GM19238 (cell line): Measurements from ENCODE around the gene MCC.

ENCODE experiments used
- DNase-seq: peaks from one replicate; pipeline ENCODE4 v3.0.0; 2011; ENCODE audit warnings: low spot score; ENCODE audit not compliant: insufficient read length

The MCC gene

DNA sequence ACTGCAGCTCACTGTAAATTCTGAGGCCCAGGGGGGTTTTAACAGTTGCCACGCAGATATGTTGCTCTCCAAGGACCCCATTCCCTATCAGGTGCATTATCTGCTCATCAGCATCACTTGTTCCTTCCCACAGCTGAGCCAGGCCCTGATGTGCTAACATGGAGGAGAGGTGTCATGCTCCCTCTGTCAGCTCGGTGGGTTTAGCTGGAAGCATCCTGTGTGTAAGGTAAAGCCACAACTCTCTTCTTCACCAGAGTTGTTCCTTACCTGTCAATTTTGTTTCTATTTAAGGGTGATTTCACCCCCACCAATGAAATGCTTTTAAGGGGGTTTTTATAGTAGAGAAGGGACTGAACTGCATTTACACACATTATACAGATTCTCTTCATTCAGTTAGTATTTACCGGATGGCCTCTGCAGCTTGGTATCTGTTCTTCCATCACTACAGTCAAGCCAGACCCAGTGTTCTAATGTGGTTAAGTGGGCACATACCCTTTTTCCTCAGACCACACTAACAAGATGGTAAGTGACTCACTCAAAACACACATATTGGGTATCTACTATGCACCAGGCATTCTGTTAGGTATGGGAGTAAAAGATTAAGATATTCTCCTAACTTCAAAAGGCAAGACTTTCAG, 306.3 kb downstream of the MCC start:
- DNase-seq: no peak

DNA sequence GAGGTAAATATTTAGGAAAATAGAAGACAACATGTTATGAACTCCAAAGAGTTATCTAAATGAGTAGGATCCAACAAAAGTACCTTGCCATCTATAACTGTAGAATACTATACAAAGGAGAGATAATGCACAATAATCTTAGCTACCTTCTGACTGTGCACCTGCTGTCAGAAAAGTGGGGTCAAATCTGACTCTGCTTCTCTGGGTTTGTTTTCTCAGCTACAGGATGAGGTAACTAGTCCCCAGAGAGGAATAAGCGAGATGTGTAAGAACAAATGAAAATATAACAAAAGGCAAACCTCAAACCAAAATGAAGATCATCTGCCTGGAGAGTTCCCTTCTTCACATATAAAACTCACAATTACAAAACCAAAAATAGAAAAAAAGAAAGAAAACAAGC, 306.8 kb downstream of the MCC start:
- DNase-seq: no peak

DNA sequence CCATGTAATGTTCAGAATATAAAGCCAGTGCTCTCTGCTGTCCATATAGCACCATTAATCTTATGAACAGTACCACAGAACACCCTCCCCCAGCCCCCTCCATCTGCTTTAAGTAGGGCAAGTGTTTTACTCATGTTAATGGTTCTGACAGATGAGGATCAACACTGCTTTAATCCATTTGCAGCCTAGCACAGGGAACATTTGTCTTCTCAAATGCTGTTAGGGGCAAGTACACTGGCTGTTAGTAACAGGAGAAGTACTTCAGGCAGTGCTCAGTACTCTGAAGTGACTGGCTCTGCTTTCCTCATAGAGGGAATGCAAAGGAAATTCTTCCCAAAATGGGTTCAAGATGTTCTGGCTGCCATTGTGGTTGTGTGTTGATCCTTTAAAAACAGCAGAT, 309.1 kb downstream of the MCC start:
- no peak for DNase-seq

DNA sequence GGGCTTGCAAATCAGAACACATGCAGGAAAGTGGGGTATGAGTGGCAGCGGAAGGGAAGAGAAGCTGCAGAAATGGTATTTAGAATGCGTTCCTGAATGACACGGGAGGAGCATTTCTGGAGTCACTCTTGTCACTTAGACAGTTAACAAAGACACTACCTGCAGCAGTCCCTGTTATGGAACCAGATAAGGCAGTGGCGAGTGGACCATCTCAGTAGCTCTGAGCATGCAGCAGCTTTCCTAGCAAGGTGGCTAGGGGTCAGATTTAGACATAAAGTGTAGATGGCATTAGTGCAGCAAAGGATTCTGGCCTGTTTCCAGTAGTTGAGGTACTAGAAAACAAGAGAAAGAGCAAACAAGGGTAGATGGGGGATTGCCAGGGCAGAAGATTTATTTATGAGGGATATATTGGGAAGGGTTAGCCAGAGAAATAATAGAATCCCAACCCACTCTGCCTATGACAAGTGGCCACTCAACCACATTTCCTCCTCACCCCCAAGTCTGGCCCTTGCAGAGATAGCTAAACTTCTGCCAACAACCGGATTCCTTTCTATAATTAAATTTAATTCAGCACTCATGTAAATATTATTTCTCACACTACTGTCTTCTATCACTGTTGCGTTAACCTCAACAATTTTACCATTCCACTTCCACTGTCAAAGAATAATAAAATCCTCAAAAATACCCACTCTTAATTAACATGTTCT, 310.0 kb downstream of the MCC start:
- DNase-seq: no peak

DNA sequence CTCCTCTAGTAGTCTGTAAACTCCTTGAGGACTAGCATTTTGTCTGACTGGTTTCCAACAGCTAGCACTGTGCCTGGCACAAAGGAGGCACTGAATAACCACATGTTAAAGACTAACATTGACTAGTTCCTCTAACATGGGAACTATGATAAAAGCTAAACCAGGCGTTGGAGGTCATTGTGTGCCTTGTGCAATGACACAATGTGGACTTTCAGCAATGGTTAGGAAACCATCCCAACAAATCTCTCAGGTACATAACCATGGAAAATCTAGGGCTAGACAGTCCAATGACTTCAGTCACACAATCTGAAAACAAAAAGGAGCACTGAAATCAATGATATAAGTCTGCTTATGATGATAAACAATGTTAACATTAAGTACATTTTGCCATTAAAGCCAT, 311.0 kb downstream of the MCC start:
- DNase-seq: no peak

DNA sequence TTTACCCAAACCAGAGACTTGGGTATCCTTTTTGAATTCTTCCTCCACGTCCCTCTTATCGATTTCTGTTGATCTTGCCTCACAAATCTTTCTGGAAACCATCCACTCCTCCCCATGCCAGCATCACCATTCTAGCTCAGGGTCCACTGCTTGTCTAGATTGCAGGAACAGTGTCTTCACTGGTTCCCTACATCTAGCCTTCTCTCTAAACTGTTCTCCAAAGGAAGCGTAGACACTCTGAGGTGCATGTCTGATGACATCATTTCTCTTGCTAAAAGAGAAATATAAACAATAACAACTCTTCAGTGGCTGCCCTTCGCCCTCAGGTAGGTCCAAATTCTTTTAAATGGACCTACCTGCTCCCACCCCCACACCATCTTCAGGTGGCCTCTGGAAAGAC, 311.5 kb downstream of the MCC start:
- DNase-seq: no peak

DNA sequence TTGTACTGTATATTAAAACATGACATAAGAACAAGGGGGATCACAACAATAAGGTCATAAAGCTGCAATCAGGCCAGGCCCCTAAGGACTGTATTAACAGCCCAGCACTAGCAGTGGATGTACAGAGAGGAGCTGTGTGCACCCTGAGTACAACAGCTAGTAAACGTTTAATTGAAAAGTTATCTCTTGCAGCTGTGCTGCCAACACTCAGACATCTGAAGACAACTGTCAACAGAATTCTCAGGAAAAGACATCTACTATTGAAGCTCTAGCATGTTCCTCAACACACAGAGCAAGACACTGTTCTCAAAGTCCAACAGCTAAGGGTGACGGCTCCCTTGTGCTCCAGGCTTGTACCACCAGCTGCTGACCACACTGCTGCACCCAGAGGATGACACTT, 312.1 kb downstream of the MCC start:
- no peak for DNase-seq

DNA sequence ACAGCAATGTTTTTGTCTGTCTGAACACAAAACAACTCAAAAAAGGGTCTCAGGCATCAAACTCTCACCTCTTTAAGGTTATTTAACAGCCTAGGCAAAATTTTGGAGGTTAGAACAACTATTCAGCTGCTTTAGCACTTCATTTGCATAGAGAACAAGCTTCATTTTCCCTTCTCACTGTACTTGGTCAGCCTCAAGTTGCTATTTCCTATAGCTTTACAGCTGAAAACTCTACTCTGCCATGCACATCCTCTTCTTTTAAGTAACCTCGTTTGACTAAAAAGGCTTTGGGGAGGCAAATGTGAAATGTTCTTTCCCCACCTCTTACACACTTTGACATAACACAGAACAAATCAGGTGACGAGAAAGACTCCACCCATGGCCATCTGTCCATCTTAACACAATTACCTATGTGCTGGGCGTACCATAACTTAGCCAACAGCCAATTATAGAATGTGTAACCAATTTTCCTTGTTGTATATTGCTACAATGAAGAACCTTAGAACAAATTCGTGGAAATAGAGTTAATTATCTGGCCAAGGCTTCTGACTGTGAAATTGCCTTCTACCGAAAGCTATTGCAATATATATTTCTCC, 315.9 kb downstream of the MCC start:
- DNase-seq: no peak

DNA sequence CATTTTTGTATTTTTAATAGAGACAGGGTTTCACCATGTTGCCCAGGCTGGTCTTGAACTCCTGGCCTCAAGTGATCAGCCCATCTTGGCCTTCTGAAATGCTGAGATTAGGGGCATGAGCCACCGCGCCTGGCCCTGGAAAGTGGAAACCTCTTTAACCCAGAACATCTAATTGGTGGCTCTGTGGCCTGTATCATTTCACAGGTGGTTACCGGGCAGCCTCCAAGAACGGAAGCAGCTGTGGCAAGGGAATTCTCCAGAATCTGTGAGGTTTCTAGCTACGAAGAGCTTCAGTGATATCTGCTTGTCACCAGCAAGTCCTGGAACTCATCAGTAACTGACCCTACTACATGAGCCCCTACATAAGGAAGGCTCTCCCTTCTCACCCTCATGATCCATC, 316.7 kb downstream of the MCC start:
- DNase-seq: no peak

DNA sequence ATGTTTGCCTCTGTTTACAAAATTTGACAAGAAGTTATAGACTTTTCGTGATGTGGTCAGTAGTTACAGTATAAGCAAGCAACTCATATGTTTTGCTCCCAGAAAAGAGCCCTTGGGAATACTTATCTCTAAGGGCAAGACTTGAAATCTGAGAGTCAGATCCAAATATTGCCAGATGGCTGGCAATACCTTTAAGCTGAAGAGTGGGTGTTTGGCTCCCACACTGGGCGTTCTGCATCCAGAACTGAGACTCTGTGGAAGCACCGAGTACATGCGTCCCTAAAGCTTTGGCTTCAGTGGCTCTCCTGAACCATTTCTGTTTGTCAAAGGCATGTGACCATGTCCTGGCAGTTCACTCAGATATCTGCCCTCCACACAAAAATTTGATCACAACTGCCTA, 317.5 kb downstream of the MCC start:
- no peak for DNase-seq

DNA sequence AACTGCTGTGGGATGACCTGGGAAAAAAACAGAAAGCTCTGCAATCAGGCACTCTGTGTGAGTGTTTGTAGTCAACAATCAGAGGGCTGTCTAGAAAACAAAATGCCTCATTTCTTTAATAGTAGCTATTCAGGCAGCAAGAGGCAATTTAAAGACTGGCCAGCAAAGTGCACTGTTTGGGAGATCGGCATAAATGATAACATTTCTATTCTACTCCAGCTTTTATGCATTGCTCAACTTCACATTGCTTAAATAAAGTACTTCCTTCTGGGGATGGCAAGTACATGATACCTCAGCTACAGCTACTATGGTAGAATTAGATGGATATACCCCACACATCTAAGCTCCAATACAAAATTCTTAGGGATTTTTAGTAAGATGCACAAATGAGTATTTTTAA, 318.5 kb downstream of the MCC start:
- no peak for DNase-seq

DNA sequence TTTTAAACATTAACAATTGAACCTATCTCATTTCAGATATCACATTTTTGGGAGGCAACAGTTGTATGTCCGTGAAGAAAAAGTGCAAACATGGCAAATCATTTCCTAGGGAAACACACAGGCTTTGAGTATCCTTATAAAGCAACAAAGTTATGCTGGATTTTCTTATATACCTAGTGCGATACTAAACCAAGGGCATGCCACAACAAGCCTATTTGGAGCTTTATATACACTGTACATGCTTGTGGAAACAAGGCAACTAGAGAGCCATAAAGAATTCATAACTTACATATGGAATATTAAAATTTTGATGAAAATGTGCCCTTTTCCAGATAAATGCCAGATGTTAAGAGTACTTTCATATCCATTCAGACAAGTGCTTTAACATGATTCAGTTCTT, 320.3 kb downstream of the MCC start:
- no peak for DNase-seq

DNA sequence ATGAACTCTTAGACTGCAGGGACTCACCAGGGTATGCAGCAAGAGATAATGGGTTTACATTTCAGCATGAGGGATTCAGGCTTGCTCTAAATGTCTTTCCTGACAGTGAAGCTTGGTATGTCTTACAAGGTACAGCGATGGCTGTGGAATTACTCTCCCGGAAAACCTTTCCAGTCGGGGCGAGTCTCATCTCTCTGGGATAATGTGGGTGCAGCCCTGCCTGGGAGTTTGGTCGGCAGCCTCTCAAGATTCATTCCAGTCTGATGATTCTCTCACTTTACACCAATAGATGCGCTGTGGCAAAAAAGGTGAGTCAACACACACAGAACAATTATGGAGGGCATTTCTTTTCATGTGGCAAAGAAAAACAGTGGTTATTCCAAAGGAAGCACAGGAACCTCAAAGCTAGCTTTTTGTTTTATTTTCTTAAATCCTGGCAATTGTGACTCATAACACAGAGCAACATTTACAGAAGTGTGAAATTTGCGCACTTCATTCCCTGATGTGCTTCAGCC, 321.3 kb downstream of the MCC start:
- DNase-seq: no peak

DNA sequence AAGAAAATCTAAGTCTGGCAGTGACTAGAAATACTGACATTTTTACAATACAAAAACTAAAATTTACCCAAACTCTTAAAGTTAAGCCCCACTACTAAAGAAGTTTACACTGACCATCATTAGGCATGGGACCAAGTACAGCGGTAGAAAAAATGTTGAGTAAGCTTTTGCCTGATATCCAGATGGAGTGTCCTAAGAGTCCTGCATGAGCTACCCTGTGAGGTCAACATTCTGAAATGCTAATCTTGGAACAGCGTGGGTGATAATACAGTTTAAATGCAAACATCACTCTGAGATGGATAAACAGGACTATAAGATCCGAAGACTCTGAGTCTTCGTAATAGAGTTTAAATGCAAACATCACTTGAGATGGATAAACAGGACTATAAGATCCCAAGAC, 322.0 kb downstream of the MCC start:
- no peak for DNase-seq

DNA sequence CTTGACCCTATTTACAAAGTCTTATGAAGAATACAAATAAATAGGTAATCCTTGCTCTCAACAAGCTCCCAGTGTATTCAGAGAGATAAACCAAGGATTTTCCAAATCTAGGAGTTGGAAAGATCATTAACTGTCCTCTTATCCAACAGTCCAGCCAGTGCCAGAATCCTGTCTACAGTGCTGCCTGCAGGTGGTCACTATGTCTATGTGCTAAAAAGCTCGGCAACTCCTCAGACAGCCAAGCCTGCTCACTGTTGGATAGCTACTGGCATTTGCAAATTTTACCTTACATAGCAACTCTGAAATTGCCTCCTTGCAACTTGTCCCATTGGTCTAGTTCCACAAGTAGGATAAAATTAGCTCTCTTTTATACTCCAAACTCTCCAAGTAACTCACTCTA, 324.2 kb downstream of the MCC start:
- DNase-seq: no peak

DNA sequence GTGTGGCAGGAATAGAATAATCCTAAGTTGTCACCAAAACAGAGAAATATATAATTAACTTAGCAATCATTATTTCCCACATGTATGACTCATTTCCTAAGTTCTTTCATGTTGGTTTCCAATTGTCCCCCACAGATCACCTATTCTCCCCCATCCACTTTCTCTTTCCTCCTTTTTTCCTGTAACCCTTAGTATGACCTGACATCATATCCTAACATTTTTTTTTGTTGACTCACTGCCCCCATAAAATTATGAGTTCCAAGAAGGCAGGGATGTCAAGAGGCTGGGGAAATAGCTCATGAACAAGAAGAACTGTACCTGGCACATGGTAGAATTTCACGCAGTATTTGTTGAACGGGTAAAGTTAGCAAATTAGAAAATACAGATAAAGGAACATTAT, 324.9 kb downstream of the MCC start:
- no peak for DNase-seq

DNA sequence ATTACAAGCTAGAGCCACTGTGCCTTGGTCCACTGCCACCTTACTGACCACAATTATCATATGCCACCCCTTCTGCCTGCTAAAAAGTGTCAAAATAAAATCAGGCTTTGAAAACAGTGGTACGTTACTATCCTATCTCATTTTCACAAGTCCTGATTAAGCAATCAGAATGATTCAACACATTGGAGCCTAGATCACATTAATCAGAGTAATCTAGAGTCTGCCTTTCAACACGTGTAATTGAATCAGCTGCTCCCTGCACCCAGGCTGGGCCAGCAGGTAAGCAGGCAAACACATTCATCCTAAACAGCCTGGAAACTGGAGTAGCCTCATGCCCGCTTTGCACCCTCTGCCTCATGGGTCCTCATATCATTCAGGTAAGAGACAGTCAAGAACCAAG, 325.5 kb downstream of the MCC start:
- DNase-seq: no peak

DNA sequence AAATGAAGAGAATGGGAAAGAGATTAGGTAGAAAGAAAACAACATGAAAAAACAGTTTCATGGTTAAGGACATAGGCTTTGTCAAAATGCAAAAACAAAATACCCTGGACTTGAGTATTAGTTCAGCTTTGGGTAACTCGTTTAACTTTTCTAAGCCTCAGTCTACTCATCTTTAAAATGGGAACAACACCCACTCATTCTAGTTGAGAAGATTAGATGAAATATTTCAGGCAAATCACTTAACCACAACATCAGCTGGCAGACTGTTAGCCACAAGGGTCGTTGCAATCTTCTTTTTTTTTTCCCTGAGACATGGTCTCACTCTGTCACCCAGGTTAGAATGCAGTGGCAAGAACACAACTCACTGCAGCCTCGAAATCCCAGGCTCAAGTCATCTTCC, 326.0 kb downstream of the MCC start:
- DNase-seq: no peak

DNA sequence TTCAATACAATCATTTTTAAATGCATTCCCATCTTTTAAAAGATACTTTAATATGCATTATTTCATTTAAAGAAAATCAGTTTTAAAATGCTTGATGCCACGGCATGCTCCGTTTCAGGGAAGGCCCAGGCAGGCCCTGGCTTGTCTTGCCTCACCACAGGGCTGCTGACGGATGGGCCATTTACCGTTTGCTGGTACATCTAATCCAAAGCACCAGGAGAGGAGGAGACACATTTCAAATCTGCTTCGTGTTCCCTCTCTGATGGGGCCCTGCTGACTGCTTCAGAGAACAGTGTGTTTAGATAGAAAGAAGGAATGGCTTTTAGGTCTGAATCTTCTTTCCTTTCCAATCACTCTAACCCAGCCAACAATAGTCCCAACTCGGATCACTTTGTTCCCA, 326.4 kb downstream of the MCC start:
- no peak for DNase-seq

DNA sequence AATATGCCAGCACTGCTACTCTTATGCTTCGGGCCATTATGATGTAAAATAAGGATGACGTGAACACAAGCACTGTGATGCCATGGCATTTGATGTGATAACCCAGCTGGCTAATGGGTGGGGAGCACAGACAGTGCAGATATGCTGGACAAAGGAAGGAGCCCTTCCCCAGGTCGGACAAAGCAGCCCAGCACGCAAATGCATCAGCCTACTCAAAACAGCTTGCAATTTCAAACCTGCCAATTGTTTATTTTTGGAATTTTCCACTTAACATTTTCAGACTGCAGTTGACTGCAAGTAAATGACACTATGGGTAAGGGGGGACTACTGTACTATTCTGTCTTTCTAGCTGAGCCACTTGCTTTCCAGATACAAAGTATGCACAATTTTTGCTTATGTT, 330.4 kb downstream of the MCC start:
- DNase-seq: no peak

DNA sequence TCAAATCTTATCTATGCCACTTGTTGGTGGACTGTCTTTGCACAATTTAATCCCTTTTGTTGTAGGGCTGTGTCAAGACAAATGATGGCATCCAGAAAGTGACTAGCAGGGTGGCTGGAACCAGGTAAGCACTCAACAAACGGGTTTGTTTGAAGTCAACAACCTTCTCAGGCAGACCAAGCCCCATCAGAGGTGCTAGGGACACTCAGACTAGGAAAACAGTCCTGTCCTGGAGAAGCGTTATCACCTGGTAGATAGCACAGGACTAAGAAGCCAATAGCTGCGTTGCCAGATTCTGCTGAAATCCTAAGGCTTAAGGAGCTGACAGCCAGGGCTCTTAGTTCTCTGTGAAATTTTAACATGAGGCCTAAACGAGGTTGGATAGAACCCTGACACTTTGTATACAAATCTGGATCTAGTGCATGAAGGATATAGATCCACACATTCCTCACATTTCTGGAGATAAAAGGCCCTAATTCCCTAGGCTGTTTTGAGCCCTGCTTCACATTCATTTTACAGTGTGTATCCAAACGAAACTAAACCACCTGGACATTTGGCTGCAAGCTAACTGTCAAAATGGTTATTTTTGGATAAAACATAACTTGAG, 331.9 kb downstream of the MCC start:
- DNase-seq: no peak

DNA sequence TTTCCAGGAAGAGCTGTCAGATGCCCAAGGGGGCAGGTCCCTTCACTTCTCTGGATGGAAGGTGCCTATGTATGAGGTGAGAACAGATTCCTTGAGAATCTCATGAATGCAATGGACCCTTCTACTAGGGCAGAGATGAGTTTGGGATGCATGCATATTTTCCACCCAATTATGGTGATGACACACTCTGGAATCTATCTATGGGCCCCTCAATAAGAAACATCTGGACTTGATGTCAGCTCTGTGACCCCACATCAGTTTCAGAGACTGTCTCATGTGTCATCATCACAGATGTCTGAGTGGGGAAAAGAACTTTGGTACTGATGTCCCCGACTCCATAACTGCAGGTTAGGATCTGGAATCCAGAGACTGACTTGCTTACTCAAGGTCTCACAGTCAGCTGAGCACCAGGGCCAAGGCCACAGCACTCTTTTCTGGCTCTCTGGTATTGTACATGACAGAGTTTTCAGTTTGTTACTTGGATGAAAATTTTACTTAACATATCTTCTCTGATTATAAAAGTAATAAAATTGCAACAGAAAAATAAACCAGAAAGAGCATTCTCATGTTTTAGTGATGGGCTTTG, 334.6 kb downstream of the MCC start:
- DNase-seq: no peak
